Epithelial cell of esophagus (primary cell): ENCODE measurements around the gene MACROD1.

Experiments used
- DNase-seq: peaks from one replicate; pipeline ENCODE4 v3.0.0; 2010; ENCODE audit warnings: low read depth
- H3K4me3 ChIP-seq: 2 replicates; pipeline ENCODE4 v1.5.1; 2011; ENCODE audit warnings: mild to moderate bottlenecking, low read length, control low read depth
- TF ChIP-seq, protein P1 (sequence below): IDR thresholded peaks from 2 replicates; pipeline ENCODE4 v1.5.1; 2011; ENCODE audit warnings: low read depth, mild to moderate bottlenecking, low read length, control low read depth, inconsistent platforms; ENCODE audit not compliant: insufficient read depth; ENCODE audit errors: missing control alignments

The MACROD1 gene

DNA sequence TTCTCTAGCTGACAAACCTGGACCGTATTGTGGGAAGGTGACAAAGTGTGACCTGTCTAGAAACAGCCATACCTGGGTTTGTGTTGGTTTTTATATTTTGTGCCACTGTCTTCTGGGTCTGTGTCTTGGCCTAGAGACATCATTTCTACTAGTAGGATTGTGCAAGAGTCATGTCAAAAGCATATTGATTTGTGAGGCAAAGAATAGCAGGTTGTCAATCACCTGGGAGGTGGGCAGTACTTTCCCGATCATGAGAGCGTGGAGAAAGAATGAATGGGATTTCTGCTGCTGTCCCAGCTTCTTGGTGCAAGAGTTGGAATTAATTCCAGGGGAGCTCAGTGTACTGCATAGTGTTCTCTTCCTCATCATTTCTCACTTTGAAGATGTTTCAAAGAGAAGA is 35.6 kb upstream of the MACROD1 start:
- TF ChIP-seq, protein P1, sequence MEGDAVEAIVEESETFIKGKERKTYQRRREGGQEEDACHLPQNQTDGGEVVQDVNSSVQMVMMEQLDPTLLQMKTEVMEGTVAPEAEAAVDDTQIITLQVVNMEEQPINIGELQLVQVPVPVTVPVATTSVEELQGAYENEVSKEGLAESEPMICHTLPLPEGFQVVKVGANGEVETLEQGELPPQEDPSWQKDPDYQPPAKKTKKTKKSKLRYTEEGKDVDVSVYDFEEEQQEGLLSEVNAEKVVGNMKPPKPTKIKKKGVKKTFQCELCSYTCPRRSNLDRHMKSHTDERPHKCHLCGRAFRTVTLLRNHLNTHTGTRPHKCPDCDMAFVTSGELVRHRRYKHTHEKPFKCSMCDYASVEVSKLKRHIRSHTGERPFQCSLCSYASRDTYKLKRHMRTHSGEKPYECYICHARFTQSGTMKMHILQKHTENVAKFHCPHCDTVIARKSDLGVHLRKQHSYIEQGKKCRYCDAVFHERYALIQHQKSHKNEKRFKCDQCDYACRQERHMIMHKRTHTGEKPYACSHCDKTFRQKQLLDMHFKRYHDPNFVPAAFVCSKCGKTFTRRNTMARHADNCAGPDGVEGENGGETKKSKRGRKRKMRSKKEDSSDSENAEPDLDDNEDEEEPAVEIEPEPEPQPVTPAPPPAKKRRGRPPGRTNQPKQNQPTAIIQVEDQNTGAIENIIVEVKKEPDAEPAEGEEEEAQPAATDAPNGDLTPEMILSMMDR, result no peak
- no peak overlapping the region for H3K4me3 ChIP-seq

DNA sequence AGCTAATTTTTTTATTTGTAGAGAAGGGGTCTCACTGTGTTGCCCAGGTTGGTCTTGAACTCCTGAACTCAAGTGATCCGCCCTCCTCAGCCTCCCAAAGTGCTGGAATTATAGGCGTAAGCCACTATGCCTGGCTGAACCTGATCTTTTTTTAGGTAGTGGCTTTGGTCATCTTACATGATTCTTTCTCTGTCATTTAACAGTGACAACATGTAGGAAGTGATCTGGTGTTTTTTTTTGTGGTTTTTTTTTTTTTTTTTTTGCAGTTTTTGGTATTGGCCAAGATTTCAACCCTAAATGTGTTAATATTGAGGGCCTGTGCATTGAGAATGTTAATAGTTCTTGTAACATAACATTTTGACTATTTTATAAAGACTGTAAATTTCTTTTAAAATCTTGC is 32.6 kb upstream of the MACROD1 start:
- H3K4me3 ChIP-seq, result no peak overlapping the region
- DNase-seq, result no peak
- TF ChIP-seq, protein P1, result no peak

More for the DNA sequence above, 35.6 kb upstream of the MACROD1 start:
- no peak for DNase-seq

DNA sequence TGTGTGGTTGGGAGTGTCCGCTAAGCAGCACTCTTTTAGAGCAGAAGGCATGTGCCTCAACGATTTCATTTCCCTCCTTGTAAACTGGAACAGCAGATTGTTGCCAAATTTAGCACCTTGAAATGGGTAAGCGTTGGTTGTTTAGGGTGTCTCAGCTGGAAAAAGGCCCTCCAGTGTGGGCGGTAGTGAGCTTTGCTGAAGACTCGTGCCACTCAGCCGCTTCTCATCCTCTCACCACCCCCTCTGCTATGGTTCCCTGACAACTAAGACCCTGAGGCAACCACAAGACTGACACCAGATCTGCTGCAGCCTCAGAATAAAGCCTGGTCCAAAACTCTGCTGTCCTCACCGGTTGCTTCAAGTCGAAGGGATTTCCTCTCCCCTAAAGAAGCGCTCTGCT is 30.7 kb upstream of the MACROD1 start:
- no peak overlapping the region for H3K4me3 ChIP-seq
- no peak for DNase-seq
- TF ChIP-seq, protein P1, result no peak

DNA sequence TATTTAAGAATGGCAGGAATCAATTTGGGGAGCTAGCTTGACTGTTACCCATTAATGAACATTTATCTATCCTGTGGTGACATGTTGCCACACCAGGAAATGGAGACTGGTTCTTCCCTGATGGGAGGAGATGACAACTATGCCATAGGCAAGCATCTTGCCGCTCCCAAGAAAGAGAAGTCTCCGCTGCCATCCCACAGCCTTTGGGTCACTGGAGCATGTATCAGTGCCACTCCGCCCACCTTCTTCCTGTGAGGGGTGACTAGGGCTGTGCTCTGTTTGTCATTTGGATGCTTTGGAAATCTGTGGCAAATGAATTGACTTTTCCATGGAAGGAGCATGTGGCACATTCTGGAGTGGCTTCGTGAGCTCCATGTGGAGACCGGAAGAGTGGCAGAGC is 26.5 kb upstream of the MACROD1 start:
- no peak for DNase-seq
- H3K4me3 ChIP-seq, result no peak overlapping the region
- TF ChIP-seq, protein P1, result no peak

DNA sequence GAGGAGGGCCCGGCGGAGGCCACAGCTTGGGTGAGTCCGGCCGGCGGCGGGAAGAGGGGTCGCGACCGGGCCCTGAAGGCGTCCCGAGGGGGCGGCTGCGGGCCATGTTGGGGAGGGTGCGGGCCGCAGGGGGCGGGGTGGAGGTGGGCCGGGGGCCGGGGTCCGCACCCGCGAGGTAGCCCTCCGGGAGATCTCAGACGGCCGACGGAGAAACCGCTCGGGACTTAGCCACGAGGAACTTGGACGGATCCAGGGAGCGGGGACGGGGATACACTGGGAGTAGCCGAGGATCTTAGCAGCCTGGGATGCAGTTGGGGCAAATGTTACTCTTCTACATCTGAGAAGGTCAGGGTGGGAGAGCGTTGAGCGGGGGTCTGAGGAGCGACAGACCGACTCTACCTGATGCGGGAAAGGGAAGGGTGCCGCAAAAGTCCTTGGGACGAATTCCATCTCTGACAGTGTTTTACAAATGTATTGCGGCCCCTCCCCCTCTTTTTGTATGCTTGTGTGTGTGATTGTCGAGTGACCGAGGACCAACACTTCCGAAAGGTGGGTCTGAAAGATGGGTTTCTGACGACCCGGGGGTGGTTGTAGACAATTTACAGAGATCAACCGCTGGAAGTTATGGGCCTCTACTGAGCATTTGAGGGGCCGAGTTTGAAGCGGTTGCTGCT is 20.7 kb upstream of the MACROD1 start:
- TF ChIP-seq, protein P1, result no peak
- no peak overlapping the region for H3K4me3 ChIP-seq
- peak; percentile 18 for DNase-seq

DNA sequence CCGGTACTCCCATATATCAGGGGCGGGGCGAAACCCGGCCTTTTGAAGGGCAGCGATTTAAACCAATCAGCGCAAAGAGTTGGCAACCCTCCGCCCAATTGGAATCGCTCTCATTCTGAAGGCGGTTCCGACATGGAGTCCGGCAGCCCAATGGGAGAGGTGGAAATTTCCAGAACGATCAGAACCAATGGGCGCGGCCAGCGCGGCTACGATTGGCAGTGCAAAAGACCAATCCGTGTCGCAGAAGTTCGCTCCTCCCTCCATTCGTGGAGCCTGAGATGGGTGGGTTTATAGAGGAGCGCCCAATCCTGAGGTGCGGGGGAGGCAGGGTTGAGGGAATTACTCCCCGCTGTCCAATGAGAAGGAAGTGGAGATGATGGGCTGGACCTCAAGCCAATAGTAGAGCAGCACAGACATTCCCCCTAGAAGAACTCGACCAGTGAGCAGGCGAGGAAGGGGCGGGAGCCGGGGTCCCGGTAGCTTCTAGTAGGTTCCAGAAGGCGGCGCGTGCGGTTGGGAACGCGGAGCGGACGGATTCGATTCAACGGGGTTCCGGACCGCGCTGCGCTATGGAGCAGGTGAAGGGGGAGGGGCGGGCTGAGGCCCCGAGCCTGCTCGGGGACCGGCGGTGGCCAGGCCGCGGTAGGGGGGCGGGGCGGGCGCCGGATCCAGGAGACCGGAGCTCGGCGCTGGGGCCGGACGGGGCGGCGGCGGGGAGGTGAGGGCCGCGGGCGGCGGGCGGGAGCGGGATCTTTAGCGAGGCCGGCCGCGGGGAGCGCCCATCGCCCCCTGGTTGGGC is 20.0 kb upstream of the MACROD1 start, which contains the start of gene STIP1:
Gene STIP1 (plus strand): TSS at position 479 of the 799 bp plus-strand sequence. CDS start 91 bp downstream, at position 570.
- peak; percentile 100 for DNase-seq
- TF ChIP-seq, protein P1, result peak; percentile 55
- peak within 1 kb of the TSS; percentile 65 for H3K4me3 ChIP-seq
